RKO (cell line): Measurements from ENCODE around the gene HIGD2B.
"Not testable (repeated sequence)": the region's sequence is repeated elsewhere in the genome, so short reads cannot be mapped to it uniquely, and the experiment has no call there.

Source experiments
- DNase-seq: peaks from one replicate; pipeline ENCODE4 v3.0.0-alpha.2; 2016; ENCODE audit warnings: low spot score

Gene HIGD2B

GRCh38 chr15:72676838-72677237, 9.1 kb downstream of the HIGD2B start:
- DNase-seq, result no peak

- no peak for DNase-seq
These were observed 14.5 kb downstream of the HIGD2B start for GRCh38 chr15:72671525-72671924.

GRCh38 chr15:72670656-72671352, 15.2 kb downstream of the HIGD2B start:
- peak; percentile 78 for DNase-seq

- DNase-seq, result not testable (repeated sequence)
These were observed 16.2 kb downstream of the HIGD2B start for GRCh38 chr15:72669803-72670202.

- DNase-seq, result not testable (repeated sequence)
These were observed 20.3 kb downstream of the HIGD2B start for GRCh38 chr15:72665706-72666105.

- not testable (repeated sequence) for DNase-seq
These were observed 22.1 kb downstream of the HIGD2B start for GRCh38 chr15:72663931-72664330.

GRCh38 chr15:72661081-72661480, 24.9 kb downstream of the HIGD2B start:
- DNase-seq, result not testable (repeated sequence)

GRCh38 chr15:72656014-72656413, 30.0 kb downstream of the HIGD2B start:
- not testable (repeated sequence) for DNase-seq

GRCh38 chr15:72654397-72654796, 31.6 kb downstream of the HIGD2B start, which contains the start of gene GOLGA6B:
GOLGA6B (plus strand) TSS chr15:72654697; CDS start chr15:72654738, 41 bp downstream.
- not testable (repeated sequence) for DNase-seq

- DNase-seq, result not testable (repeated sequence)
These were observed 37.2 kb downstream of the HIGD2B start for GRCh38 chr15:72648631-72649253.

- not testable (repeated sequence) for DNase-seq
These were observed 43.7 kb downstream of the HIGD2B start for GRCh38 chr15:72642271-72642670.

GRCh38 chr15:72639759-72640483, 46.1 kb downstream of the HIGD2B start:
- DNase-seq, result not testable (repeated sequence)

- peak; percentile 81 for DNase-seq
These were observed 49.3 kb downstream of the HIGD2B start for GRCh38 chr15:72636519-72637282.

GRCh38 chr15:72629068-72629570, 56.9 kb downstream of the HIGD2B start:
- not testable (repeated sequence) for DNase-seq

- DNase-seq, result not testable (repeated sequence)
These were observed 57.5 kb downstream of the HIGD2B start for GRCh38 chr15:72628249-72629067.

GRCh38 chr15:72626153-72626552, 59.8 kb downstream of the HIGD2B start:
- DNase-seq, result not testable (repeated sequence)
